SK-N-MC (cell line): ENCODE results near the gene MACF1.

Experiments used
- EZH2 ChIP-seq: fragments of 200-600 bp; sonication (generic); IDR thresholded peaks from one replicate; pipeline ENCODE4 v1.6.1; 2017; ENCODE audit warnings: antibody characterized with exemption
- POLR2AphosphoS5 ChIP-seq: IDR thresholded peaks from 2 replicates; pipeline ENCODE4 v1.6.1; 2012; ENCODE audit warnings: mild to moderate bottlenecking, low read depth, low read length, borderline replicate concordance

DNA sequence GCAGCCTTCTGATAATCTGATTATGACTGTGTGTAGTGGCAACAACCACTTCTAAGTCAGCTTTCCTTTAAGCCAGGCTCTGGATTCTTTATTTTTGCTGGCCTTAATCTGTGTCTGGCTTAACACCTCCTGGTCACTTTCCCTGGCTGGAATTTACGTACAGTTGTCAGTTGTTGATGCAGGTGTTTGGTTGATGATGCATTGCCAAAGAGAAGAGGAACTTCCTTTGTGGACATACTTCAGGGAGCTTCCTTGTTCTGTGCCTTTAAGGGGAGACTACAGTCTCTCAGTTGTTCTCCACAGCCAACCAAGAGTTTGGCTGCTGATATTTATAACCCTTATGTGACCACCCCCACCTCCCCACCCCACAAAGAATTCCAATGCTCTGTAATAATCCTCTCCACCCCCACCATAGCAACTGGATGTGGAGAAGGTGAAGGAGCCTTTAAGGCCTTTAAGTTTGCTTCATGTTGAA, 190.9 kb downstream of the MACF1 start:
- TF ChIP-seq EZH2, result no peak
- no peak for TF ChIP-seq POLR2AphosphoS5
